ENCODE results near the gene GCK.

- TF ChIP-seq CTCF (IDR thresholded peaks at IDR 0.05; ENCODE audit: insufficient read depth, low read length, poor library complexity, severe bottlenecking) (no peak), EZH2phosphoT487 (conservative IDR thresholded peaks at IDR 0.05; ENCODE audit: low read length) (no peak)
These were observed 20.9 kb upstream of the GCK start for GRCh38 chr7:44210107-44210506.
